GM18867 (cell line): ENCODE measurements around the gene FYTTD1.
A peak's percentile ranks its signal among the peaks of the same experiment; 100 is the strongest.

Experiments
- ATAC-seq: cut with Tn5 transposase; IDR thresholded peaks from one replicate; pipeline ENCODE4 v1.9.1; 2021; ENCODE audit warnings: mild to moderate bottlenecking, moderate library complexity; ENCODE audit not compliant: unreplicated experiment

FYTTD1 gene

DNA sequence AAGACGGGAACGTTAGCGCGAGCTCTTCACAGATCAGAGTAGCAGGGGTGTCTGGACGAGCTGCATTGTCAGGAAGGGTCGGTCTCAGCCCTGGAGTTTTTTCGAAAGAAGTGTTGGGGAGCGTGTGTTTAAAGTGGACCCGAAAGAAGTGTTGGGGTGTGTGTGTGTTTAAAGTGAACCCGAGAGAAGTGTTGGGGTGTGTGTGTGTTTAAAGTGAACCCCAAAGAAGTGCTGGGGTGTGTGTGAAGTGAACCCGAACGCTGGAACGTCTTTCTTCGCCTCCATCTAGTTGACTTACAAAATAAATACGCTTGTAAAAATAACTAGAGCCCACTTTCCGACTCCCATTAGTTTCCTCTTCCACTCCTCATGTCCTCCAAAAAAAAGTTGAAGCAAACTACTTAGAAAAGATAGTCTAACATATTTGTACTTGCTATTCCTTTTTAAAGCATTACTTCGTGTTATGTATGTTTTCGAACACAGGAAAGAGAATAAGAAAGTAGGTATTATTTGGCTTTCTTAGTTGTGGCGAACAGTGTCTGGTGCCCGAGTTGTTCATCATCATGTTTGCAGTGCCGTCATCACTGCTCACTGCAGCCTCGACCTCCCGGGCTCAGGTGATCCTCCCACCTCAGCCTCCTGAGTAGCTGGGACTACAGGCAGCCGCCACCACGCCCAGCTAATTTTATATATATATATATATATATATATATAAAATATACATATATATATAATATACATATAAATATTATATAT, 42.4 kb downstream of the FYTTD1 start:
- ATAC-seq = peak; percentile 27

DNA sequence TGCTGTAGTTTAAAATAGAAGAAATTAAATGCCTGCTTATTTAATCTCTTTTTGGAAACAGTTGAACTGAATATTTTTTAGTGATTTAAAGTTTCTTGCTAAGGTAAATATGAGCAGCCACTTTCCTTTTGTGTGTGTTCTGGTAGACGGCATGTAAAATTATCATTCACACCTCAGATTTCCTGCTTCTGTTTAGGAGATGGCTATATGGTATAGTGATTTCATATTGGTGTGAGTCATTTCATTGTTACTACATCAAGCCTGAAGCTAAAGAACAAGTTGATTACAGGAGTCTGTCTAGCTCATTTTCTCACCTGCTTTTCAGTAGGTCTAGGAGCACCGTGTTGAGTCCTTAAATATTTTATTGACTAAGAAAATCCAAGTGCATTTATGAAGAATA, 43.6 kb downstream of the FYTTD1 start:
- ATAC-seq = peak; percentile 25

DNA sequence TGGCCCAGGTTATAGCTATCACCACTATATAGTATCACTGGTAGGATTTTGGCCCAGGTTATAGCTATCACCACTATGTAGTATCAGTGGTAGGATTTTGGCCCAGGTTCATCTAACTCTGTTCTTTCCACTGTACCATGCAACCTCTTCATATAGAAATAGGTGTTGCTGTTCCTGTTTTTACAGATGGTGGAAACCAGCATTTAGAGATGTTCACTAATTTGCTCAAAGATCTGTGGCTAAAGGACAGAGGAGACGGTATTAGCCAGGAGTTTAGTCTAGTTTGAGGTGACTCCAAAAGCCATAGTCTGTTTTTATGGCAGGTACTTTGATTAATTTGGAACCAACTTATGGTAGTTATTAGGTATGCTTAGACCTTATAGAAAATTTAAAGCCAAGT, 44.4 kb downstream of the FYTTD1 start:
- no peak for ATAC-seq

DNA sequence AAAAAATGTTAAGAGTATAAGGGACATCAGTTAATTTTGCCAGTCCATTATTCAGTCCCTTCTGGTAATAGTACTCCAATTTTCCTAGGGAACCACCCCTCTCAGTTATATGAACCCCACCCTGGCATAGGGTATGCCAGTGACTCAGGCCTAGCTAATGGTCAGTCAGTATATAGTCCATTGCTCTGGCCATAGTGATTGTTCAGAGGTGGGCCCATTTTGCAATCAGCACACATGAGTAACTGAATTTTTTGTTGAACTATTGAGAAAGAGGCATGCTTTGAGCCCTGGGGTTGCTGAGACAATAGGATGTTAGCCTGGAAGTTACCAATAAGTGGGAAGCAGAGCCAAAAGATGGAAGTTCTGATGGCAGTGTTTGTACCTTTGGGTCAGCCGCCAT, 45.5 kb downstream of the FYTTD1 start:
- no peak for ATAC-seq

DNA sequence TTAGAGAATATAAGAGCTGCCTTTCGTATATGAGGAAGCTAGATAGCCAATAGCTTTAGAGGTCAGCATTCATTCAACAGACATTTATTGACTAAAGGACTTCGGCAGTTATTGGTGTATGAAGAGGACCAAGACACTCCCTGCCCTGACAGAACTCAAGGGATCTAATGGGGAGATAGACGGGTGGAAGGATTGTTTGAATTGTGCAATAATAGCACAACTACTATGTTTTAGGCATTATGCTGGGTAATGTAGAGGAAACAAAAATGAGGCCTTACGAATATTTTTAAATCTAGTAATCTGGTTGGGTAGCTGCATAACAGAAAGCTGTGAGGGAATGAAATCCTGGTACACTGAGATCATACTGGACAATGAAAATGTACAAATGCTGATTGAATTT, 46.4 kb downstream of the FYTTD1 start:
- no peak for ATAC-seq

DNA sequence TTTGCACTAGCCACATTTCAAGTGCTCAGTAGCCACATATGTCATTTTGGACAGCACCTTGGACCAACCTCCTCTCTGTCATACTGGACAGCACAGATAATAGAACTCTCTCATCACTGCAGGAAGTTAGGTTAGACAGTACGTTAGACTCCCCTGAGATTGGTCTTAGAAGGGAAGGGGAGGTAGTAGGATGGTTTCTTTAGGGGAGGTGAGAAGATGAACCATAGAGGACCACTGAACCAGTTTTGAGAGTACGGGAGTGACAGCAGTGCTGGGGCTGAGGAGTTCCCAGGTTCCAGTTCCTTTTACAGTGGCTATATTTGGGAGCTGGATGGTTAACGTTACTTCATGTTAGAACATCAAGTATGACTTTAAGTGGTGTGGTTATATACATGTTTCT, 49.2 kb downstream of the FYTTD1 start:
- peak; percentile 53 for ATAC-seq

DNA sequence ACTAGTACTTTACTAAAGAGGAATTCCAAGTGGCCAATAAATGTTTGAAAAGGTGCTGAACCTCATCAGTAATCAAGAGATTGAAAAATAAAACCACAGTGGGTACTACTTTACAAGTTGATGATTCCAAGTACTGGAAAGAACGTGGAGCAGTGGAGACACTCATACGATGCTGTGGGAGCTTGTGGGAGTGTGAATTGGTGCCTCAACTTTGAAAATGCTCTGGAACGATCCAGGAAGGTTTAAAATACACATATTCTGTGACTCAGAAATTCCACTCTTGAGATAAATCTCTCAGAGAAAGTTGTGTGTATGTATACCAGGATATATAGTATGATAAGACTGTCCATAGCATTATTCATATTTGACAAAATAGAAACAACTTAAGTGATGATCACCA, 50.7 kb downstream of the FYTTD1 start:
- ATAC-seq = no peak

DNA sequence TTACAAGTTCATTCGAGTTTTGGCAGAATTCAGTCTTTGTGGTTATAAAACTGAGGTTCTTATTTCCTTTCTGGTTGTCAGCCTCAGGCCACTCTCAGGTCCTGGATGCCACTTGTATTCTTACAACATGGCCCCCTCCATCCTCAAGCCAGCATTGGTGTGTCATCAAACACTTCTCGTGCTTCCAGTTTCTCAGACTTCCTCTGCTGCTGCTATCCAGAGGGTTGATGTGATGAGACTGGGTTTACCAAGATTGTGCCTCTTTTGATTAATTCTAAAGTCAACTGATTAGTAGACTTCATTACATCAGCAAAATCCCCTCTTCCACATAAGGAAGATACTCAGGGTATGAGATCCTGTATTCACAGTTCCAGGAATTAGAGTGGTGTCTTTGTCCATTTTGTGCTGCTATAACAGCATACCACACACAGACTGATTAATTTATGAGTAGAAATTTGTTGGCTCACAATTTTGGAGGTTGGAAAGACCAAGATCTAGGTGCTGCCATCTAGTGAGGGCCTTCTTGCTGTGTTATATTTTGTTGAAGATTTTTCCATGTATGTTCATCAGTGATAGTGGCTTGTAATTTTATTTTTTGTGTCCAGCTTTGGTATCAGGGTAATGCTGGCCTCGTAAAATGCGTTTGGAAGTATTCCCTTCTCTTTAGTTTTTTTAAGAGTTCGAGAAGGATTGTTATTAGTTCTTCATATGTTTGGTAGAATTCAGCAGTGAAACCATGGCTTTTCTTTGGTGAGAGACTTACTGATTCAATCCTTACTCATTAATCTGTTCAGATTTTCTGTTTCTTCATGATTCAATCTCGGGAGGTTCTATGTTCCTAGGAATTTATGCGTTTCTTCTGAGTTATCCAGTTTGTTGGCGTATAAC, 52.5 kb downstream of the FYTTD1 start:
- peak; percentile 47 for ATAC-seq

DNA sequence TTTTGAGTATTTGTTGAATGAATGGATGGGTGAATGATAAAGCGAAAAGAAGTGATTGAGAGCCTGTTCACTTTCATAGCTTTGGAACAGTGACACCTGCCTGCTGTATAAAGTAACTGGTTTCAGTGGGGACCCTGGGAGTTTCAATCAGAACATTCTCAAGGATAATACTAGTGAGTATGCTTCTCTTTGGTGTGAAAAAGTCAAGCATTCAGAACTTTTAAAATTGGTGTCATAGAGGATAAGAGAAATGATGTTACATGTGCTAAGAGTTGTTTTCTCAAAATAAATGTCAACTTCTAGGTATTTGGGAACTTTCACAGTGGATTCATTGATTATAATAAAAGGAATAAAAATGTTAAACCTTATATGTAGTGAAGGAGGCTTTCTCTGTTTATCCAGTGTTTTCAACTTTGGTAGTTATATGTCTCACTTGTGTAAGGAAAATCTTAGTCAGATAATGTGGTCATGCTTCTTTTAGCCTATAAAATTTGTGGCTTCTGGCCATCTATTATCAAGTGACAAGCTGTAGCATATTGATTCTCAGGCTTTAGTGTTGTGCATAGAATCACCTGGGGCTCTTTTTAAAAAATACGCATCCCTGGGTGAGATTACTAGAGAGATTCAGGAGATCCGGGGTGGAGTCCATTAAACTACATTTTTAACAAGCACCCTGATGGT, 53.2 kb downstream of the FYTTD1 start:
- no peak for ATAC-seq

DNA sequence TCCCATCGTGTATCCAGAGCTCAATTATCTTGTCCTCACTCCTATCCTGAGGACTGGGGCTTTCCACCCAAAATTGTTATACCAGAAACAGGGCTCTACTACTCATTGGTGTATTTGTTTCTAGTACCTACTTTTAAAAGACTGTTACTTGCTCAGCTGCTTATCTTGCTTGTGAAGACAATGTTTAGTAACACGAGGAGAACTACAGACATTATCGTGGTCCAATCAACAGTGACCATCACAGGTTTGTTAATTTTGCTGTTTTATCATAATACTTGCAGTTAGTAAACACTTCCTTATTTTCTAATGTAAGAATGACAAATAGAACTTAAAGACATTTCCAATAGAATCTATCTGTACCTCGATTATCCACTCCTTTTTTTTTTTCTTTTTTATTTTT, 54.8 kb downstream of the FYTTD1 start:
- ATAC-seq = no peak

DNA sequence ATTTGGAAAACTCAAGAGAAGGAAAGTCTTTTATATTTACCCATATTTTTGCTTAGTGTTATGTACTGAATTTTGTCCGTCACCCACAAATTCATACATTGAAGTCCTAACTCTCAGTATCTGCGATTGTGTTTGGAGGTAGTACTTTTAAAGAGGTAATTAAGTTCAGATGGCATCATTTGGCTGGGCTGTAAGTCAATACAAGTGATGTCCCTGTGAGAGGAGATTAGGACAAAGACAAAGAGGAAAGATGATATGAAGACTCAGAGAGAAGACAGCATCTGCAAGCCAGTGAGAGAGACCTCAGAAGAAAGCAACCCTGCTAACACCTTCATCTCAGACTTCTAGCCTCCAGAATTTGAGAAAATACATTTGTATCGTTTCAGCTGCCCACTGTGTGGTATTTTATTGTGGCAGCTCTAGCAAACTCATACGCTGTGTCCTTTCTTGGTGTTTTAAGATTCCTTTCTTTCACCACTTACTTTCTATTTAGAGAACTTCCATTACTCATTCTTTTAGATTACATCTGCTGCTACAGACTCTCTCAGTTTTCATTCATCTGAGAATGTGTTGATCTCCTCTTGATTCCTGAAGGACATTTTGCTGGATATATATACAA, 58.4 kb downstream of the FYTTD1 start:
- no peak for ATAC-seq

DNA sequence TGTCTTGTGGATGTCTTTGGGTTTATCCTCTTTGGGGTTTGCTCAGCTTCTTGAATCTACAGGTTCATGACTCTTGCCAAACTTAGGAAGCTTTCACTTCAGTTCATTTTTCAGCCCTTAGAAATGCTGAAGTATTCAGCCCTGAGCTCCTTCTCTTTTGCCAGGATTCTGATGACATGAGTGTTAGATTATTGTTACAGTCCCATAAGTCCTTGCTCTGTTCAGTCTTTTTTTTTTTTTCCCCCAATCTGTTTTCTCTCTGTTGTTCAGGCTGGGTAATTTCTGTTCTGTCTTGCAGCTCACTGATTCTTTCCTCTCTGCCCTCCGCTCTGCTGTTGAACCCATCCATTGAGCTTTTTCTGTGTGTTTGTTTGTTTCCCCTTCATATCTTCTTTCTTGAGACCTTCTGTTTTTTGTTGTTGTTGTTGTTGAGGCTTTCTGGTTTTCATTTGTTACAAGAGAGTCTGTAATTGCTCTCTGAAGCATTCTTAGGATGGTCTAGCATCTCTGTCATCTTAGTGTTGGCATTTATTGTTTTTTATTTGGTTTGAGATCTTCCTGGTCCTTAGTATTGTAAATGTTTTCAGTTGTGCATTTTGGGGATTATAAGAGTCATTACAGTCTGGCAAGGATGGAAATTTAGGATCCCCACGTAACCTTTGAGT, 59.8 kb downstream of the FYTTD1 start:
- no peak for ATAC-seq

DNA sequence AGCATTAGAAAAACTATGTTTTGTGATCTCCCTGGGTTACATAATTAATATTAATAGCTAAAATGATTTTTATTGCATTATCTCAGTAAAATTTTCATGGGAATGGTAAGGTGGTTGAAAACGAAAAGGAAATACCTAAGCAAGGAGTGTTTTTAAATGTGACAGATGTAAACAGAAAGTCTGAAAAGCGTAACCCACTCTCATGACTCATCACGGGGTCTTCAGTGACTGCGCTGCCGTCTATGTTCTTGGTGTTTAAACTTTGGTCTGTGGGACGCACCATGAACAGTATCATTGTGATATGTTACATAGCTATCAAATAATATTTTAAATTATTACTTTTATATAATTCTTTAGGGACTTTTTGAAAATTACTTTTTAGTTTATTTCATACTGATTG, 61.2 kb downstream of the FYTTD1 start:
- ATAC-seq = no peak

DNA sequence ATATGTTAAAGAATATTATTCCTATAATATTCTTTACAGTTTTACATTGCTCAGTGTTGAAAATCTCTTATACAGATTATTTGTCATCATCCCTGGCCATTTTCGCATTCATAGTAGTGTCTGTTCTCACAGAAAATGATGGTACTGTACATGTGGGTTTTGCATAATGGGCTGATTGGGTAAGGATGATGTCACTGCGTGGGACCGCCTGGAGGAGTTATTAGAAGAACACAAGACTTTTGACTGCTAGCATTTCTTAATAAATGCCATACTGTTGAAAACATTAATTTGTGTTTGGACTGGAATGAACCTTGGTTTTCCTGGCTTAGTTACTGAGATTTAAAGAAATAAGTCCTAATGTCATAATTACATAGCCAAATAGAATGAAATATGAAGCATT, 61.7 kb downstream of the FYTTD1 start:
- ATAC-seq = no peak

DNA sequence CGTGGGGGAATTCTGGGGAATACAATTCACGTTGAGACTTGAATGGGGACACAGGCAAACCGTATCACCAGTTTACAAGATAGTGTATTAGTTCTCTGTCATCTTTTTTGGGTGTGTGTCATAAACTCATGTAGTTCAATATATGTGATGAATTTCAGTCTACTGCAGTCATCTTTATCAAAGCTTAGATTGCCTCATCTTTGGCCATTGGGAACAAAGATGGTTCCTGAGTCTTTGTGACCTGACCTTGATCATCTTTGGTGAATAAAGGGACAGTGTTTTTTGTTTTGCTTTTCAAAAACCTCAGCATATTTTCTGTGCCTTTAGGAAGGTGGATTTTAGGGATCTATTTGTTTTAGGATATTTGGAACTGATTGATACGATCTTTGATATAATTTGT, 64.7 kb downstream of the FYTTD1 start:
- ATAC-seq = no peak

DNA sequence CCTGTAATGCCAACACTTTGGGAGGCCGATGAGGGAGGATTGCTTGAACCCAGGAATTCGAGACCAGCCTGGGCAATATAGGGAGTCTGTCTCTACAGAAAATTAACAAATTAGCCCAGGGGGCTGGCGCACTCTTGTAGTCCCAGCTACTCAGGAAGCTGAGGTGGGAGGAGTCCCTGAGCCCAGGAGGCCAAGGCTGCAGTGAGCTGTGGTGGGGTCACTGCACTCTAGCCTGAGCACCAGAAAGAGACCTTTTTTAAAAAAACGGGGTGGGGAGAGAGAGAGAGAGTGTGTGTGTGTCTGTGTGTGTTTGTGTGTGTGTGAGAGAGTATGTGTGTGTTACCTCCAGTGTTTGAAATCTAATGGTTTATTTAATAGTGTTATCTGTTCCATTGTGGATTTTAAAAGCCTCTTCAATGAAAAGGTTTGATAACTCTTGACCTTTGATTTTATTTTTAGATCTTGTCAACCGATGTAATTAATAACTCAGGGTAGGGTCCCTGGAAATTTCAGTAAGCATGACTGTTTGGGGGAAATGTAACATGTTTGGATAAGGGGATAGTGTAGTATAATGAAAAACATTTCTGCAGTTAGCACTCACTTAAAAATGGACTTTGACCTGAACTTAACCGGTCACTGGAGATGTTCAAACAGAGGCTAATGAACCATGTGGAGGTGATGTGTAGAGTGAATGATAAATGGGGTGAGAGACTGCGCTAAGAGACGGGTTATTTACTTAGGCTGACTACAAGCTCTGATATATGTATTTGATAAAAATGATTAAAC, 71.1 kb downstream of the FYTTD1 start:
- no peak for ATAC-seq

DNA sequence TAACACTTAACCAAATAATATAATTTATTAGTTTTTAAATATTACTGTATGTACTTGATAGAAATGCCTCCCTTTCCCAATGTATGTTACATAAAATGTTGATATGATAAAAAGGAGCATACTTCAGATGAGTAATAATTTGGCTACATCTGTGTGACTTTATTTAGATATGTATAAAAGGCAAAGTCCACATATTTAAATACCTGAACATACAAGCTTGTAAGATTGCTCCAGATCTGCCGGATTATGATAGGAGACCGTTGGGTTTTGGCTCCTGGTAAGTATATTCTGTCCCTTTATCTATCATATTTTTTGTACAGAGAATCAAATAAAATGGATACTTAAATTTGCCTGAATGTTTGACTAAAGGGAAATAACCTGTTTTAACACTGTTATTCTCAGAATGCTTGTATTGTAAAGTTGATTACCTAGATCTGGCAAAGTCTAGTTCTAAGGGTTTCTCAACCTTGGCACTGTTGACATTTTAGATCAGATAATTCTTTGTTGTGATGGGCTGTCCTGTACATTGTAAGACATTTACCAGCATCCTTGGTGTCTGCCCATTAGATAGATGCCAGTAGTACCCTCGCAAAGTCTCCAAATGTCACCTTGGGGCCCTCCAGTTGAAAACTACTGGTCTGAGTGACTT, 79.8 kb downstream of the FYTTD1 start:
- no peak for ATAC-seq

DNA sequence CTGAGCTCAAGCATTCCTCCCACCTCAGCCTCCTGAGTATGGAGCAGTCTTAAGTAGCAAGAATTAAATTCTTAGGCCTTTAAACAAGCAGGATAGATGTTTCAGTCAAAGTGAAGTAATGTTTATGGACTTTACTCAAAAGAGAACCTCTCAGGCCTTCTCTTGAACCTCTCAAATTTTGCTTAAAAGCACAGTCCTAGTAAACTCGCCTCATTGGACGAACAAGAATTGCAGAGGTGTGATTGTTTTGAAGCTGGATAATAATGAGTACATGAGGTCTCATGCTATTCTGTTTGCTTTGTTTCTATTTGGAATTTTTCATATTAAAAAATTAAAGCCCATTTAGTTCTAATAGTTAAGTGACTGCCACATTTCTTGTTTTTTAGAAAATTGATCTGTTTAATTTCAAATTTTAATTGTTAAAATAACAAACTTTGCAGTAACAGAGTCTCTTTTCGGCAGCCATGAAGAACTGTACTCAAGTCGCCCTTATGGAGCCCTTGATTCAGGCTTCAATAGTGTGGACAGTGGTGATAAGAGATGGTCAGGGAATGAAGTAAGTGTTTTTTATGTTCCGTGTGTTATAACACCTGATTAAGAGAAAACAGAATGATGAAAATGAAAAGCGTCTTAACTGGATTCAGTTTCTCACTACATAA, 80.8 kb downstream of the FYTTD1 start:
- ATAC-seq = no peak

DNA sequence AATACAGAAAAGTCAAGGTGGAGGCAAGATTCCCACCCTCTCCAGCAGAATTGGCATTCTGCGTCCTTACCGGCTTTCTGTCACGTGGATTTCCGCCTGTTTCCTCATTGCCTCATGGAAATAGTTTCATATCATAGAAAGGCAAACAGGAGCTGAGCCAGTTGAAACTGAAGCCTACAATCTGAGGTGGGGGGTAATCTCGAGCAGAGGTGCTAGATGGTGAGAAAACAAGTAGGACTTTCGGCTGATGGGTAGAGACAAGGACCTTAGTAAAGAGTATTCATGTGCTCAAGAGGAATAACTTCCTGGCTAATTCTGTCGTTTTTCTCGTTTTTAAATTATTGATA, 81.3 kb downstream of the FYTTD1 start:
- ATAC-seq = no peak
